Calu3 (cell line): ENCODE data around the gene GTF3C5. TPM values are rescaled to one million over a fixed set of nuclear protein-coding genes. Genes with fewer than 3 reads are reported as not detected.

Experiments
- BruUV-seq: library from RNA; stranded (reverse); fragments of 400-500 nt; replicated peaks from 2 replicates; lab custom pipeline; 2021; lab: Mats Ljungman, UMichigan
- CTCF ChIA-PET: fragments of 300-600 bp; sonication (Branson Sonifier 250); formaldehyde crosslinking; loops from one replicate; lab custom pipeline; 2022; ENCODE audit warnings: antibody characterized with exemption; lab: Charles Lee
- DNase-seq: peaks from one replicate; pipeline ENCODE4 v3.0.0; 2022
- H3K27ac Mint-ChIP-seq: one replicate; pipeline ENCODE4 v1.8.0; 2022; ENCODE audit warnings: mixed read lengths; ENCODE audit not compliant: unreplicated experiment
- H3K27me3 Mint-ChIP-seq: one replicate; pipeline ENCODE4 v1.8.0; 2022; ENCODE audit warnings: mixed read lengths; ENCODE audit not compliant: unreplicated experiment
- H3K36me3 Mint-ChIP-seq: one replicate; pipeline ENCODE4 v1.8.0; 2022; ENCODE audit warnings: mild to moderate bottlenecking, moderate library complexity, mixed read lengths; ENCODE audit not compliant: insufficient read depth, unreplicated experiment
- H3K4me1 Mint-ChIP-seq: one replicate; pipeline ENCODE4 v1.8.0; 2022; ENCODE audit warnings: mild to moderate bottlenecking, low read depth, mixed read lengths; ENCODE audit not compliant: unreplicated experiment
- H3K4me3 Mint-ChIP-seq: one replicate; pipeline ENCODE4 v1.8.0; 2022; ENCODE audit warnings: mild to moderate bottlenecking, low read depth, moderate library complexity, mixed read lengths; ENCODE audit not compliant: unreplicated experiment
- H3K9me3 Mint-ChIP-seq: one replicate; pipeline ENCODE4 v1.8.0; 2022; ENCODE audit warnings: low read depth, mixed read lengths; ENCODE audit not compliant: unreplicated experiment
- intact Hi-C: fragments of 100-400 bp; cut with micrococcal nuclease; formaldehyde crosslinking; loops from one replicate; pipeline ENCODE4 v1.10.0; 2022; ENCODE audit not compliant: unreplicated experiment
- total RNA-seq: library from RNA; stranded (reverse); gene quantifications from 2 replicates; pipeline ENCODE4 v1.2.3, GENCODE V29; 2022
- TF ChIP-seq, protein P1 (sequence below): fragments of 200-600 bp; IDR thresholded peaks from one replicate; pipeline ENCODE4 v1.8.0; 2022; ENCODE audit warnings: antibody characterized with exemption; ENCODE audit not compliant: unreplicated experiment

GTF3C5 gene
- total RNA-seq, 1 experiment from 2014 or later: 43.7 TPM

DNA sequence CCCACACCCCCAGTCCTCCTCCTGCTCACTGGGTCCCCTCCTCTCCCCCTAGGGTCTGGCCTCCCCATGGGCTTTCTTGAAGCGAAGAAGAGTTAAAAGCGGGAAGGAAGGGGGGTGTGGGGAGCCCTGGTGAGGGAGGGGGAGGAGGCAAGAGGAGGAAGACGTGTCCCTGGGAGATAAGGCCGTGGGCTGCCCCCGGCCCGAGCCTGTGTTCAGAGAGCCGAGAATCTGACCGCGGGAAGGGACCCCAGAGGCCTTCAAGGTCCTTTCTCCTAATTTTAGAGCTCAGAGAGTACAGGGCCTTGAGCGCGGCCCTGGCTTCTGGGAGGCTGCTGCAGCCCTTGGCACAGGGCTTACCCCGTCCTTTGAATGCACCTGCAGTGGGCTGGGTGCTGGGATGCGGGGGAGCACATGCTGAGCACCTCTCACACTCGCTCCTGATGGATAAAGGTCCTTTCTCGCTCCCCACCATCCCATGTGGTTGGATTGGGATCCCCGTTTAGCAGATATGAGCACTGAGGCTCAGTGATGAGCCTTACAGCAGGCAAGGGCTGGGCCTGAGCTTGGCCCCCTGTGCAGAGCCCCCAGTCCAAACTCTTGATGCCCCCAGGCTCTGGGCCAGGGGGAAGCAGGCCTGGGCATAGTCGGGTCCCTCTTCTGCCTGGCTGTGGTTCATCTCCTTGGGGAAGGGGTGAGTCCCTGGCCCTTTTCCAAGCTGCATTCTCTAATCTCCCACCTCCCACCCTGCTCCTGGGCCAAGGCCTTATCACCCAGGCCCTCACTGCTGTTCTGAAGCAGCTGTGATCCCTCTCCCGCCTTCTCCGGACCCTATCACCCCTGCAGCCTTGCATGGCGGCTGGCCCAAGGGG lies 46.4 kb upstream of the GTF3C5 start:
- Mint-ChIP-seq H3K9me3 (no peaks in the 10 kb centered on the region), H3K4me3 (no peak overlapping the region), H3K4me1 (no peaks in the 10 kb centered on the region), H3K36me3 (no peaks in the 10 kb centered on the region), H3K27ac (no peak overlapping the region), H3K27me3 (peaks cover 51% of the 10 kb centered on the region)
- TF ChIP-seq, protein P1, sequence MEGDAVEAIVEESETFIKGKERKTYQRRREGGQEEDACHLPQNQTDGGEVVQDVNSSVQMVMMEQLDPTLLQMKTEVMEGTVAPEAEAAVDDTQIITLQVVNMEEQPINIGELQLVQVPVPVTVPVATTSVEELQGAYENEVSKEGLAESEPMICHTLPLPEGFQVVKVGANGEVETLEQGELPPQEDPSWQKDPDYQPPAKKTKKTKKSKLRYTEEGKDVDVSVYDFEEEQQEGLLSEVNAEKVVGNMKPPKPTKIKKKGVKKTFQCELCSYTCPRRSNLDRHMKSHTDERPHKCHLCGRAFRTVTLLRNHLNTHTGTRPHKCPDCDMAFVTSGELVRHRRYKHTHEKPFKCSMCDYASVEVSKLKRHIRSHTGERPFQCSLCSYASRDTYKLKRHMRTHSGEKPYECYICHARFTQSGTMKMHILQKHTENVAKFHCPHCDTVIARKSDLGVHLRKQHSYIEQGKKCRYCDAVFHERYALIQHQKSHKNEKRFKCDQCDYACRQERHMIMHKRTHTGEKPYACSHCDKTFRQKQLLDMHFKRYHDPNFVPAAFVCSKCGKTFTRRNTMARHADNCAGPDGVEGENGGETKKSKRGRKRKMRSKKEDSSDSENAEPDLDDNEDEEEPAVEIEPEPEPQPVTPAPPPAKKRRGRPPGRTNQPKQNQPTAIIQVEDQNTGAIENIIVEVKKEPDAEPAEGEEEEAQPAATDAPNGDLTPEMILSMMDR: no peak
- BruUV-seq: no TSS peak
- DNase-seq: no peak
- CTCF ChIA-PET: no interaction called here
- intact Hi-C loops: no loop called here

DNA sequence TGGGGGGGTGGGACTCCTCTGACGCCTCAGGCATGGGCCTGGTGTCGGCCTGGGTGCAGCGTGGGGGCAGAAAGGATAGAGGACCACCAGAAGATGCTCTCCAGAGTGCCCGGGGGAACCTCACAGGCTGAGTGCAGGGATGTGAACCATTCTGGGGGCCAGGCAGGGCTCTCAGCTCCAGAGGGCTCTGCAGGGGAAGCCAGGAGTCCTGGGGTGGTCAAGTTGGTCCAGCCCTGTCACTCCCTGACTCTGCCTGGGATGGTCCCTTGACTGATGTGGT lies 45.8 kb upstream of the GTF3C5 start:
- peaks cover 54% of the 10 kb centered on the region for H3K27me3 Mint-ChIP-seq
- CTCF ChIA-PET: no interaction called here

DNA sequence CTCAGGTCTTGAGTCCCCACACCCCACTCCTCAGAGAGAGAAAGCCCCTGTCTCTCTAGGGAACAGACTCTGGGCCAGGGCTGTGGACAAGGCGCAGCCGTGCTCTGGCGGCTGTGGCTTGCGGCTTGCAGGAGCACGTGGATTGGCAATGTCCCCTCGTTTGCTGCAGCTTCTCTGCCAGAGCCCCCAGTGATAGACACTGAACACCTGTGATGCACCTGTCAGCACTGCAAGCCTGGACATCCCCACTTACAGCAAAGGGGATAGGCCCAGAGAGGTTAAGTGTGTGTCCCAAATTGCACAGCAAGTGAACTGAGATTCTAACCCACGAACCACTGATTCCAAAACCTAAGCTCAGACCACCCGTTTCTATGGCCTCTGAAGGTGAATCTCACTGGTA lies 45.3 kb upstream of the GTF3C5 start:
- CTCF ChIA-PET: no interaction called here
- Mint-ChIP-seq H3K4me1 (no peaks in the 10 kb centered on the region), H3K36me3 (peaks cover 2% of the 10 kb centered on the region), H3K27me3 (peaks cover 54% of the 10 kb centered on the region), H3K27ac (no peak overlapping the region), H3K9me3 (no peaks in the 10 kb centered on the region), H3K4me3 (no peak overlapping the region)
- intact Hi-C loops: no loop called here
- no TSS peak for BruUV-seq
- TF ChIP-seq, protein P1: no peak
- DNase-seq: no peak

More for the DNA sequence above, 45.8 kb upstream of the GTF3C5 start:
- no peak overlapping the region for H3K4me3 Mint-ChIP-seq
- no TSS peak for BruUV-seq
- H3K27ac Mint-ChIP-seq: no peak overlapping the region
- intact Hi-C loops: no loop called here
- H3K4me1 Mint-ChIP-seq: no peaks in the 10 kb centered on the region
- H3K9me3 Mint-ChIP-seq: no peaks in the 10 kb centered on the region
- no peaks in the 10 kb centered on the region for H3K36me3 Mint-ChIP-seq
- TF ChIP-seq, protein P1: no peak
- no peak for DNase-seq

DNA sequence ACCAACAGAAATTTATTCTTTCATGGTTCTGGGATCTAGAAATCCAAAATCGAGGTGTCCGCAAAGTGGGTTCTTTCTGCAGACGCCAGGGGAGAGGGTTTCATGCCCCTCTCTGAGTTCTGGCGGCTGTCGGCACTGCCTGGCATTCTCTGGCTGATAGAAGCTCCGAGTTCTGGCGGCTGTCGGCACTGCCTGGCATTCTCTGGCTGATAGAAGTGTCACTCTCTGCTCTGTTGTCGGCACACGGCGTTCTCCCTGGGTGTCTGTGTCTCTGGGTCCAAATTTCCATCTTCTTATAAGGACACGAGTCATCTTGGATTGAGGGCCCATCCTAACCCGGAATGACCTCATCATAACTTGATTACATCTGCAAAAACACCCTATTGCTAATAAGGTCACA lies 44.7 kb upstream of the GTF3C5 start:
- no TSS peak for BruUV-seq
- intact Hi-C loops: no loop called here
- Mint-ChIP-seq H3K36me3 (peaks cover 5% of the 10 kb centered on the region), H3K4me1 (no peaks in the 10 kb centered on the region), H3K27ac (no peak overlapping the region), H3K27me3 (peaks cover 54% of the 10 kb centered on the region), H3K4me3 (no peak overlapping the region), H3K9me3 (no peaks in the 10 kb centered on the region)
- CTCF ChIA-PET: no interaction called here
- TF ChIP-seq, protein P1: no peak
- DNase-seq: no peak
